GM18858 (cell line): ENCODE measurements around the gene CNNM3.

ENCODE experiments used
- ATAC-seq: cut with Tn5 transposase; IDR thresholded peaks from one replicate; pipeline ENCODE4 v1.9.1; 2021; ENCODE audit not compliant: unreplicated experiment

The CNNM3 gene

DNA sequence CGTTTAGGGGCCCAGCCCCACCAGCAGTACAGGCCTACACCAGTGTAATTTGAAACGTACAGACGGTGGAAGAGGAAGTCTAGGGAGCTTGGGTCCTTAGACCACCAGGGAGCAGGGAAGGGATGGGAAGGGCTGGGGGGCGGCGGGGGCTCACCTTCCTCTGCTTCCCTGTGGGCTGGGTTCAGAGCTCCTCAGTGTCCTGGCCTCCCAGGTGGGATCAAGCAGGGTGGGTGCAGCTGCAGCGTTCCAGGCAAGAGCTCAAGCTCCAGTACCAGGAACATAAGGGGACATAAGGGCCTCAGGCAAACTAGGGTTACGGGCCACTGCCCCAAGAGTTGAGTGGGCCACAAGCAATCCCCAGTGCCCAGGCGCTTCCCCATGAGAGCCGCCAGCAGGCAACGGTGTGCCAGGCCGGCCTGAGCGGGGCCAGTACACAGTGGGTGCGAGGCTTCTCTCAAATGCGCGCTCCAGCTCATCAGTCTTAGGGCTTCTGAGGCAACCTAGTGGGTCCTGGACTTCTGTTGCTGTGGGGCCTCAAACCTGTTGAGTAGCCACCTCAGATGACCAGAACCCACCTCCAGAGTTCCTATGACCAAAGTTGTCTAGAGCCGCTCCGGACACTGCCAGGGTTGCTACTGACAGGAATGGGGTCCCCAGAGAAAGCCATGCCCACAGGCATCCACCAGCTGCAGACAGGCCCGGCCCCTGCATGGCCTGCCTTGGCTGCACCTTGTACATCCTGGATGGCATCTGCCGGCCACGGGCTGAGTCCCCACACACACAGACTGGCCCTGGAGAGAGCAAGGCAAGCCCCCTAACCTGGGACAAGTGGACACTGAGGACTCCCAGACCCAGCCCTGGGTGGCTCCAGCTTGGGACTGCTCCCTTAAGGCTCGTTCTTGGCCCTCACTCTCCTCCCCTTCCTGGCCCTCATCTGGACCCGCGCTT is 22.6 kb downstream of the CNNM3 start:
- ATAC-seq, result no peak

GRCh38 chr2:96839293-96839874 is 23.3 kb downstream of the CNNM3 start:
- ATAC-seq, result no peak

GRCh38 chr2:96839875-96840850 is 24.1 kb downstream of the CNNM3 start:
- no peak for ATAC-seq

DNA sequence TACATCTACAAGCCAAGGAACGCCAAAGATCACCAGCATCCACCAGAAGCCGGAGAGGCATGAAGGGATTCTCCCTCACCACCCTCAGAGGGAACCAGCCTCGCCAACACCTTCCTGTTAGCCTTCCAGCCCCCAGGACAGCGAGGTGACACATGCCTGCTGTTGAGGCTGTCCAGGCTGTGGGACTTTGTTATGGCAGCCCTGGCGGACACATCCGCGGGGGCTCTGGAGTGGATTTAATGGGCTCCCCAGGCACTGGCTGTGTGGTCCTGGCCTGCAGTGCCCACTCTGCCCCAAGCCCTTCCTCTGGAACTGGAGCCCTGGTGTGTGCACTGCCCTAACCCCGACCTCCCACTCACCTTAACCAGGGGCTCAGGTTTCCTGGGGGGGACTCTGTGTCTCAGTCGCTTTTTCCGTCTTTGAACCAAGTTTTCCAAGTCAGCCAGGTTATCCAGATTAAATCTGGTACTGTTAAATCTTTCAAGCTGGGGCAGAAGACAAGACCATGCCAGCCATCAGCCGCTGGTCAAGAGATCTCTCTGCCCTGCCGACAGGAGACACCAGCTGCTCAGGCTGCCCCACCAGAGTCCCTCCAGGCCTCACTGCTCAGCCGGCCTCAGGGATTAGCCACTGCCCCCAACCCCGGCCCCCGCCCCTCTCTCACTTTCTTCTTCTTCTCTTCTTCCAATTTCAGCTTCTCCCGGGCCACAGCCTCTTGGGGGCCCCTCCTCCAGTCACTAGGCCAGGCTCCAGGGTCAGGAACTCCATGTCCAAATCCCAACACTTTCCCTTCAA is 25.8 kb downstream of the CNNM3 start:
- no peak for ATAC-seq

- ATAC-seq, result no peak
Measured at GRCh38 chr2:96842600-96842999, 26.5 kb downstream of the CNNM3 start.

- ATAC-seq, result no peak
Measured at GRCh38 chr2:96843538-96844268, 27.6 kb downstream of the CNNM3 start, which contains the start of gene ANKRD23. Gene ANKRD23, minus strand, starts transcription at chr2:96844021. Its CDS starts 29 bp downstream, at chr2:96843992.

DNA sequence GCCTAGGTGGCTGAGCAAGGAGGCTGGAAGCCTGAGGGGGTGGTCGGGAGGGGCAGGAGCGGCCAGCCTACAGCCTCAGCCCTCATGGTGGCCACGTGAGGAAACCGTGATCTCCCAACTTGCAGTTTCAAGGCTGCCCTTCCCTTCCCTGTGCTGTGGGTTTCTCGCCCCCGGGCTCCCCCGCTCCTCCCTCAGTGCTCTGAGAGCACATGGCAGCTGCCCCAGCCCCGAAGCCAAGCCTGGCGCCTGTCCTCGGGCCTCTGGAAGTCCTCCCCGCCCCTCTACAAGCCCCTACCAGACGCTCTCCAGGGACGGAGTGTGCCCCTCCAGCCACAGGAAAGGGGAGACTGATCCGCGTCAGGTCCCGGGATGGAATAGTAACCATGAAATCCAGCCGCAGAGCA is 28.3 kb downstream of the CNNM3 start:
- ATAC-seq, result no peak

DNA sequence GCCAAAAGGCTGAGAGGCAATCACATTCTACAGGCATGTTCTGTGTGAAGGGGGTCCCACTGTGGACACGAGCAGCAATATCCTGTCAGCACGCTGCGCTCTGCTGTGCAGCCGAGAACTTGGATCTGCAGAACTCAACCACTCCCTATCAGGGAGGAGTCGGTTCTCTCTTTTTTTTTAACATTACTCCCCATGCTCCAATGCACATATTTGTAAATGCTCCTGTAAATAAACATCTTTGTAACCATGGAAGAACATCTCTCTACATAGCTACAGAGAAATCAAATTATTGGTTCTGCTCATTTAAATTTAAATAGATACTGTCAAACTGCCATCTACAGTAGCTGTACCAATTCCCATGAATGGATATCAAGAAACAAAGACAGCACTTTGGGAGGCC is 30.8 kb downstream of the CNNM3 start:
- no peak for ATAC-seq

- no peak for ATAC-seq
Measured at GRCh38 chr2:96847586-96847985, 31.5 kb downstream of the CNNM3 start.

DNA sequence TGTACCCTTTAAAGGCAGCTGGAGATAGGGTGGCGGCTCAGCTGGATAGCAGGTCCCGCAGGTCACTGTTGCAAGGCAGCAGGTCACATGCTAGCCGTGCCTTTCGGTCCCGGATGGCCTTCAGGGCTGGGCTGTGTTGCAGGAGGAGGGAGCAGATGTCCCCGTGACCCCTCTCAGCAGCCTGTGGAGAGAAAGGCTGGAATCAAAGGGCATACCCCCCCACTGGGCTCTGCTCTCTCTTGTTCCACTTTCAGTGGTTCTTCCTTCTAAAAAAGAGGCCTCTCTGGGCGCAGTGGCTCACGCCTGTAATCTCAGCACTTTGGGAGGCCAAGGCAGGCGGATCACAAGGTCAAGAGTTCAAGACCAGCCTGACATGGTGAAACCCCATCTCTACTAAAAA is 32.2 kb downstream of the CNNM3 start:
- ATAC-seq, result no peak

GRCh38 chr2:96852667-96853066 is 36.6 kb downstream of the CNNM3 start:
- no peak for ATAC-seq

- ATAC-seq, result no peak
Measured at GRCh38 chr2:96853321-96853720, 37.3 kb downstream of the CNNM3 start.

DNA sequence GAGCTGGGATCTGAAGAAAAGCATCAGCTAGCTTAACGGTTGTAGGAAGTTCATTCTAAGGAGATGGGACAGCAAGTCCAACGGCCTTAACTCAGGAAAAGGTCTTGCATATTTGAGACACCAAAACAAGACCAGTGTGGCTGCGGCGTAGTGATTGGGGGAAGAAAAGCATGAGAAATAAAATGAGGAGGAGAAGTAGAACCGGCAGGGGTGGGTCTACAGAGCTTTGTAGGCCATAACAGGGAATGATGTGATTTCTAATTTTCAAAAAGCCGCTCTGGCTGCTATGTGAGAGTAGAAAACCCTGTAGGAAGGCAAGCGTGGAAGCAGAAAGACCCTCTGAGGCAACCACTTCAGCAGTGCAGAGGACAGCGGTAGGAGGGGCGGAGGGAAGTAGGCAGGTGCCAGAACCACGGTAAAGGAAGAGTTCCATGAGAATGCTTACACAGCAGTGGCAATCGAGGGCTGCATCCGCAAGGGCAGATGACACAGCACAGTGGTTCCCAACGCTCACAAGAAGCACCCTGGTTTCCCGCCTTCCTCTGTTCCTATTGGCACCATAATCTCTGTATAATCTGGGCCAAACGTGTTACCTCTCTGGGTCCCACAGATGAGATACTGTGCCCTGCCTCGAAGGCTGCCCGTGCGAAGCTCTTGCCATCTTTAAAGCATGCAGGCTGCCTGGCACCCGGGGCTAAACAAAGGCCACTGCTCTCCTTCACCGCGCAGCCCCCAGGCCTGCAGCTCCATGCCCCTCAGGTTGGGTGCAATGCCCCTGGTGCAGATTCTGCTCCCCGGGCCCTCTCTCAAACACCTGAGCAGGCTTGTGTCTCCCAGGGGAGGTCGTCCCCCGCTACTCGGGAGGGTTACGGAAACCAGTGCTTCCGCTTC is 41.0 kb downstream of the CNNM3 start:
- no peak for ATAC-seq

GRCh38 chr2:96857667-96858372 is 41.8 kb downstream of the CNNM3 start, which contains the start of gene ANKRD39:
Gene ANKRD39, minus strand, starts transcription at chr2:96858016. Its CDS starts 29 bp downstream, at chr2:96857987.
- ATAC-seq, result peak; percentile 92

GRCh38 chr2:96859099-96859649 is 43.1 kb downstream of the CNNM3 start:
- ATAC-seq, result no peak

GRCh38 chr2:96859681-96860064 is 43.6 kb downstream of the CNNM3 start:
- ATAC-seq, result no peak
